GM21515 (cell line): ENCODE results near the gene NRL.
"Not testable (repeated sequence)": the region's sequence is repeated elsewhere in the genome, so short reads cannot be mapped to it uniquely, and the experiment has no call there.

Experiments used
- ATAC-seq: cut with Tn5 transposase; IDR thresholded peaks from one replicate; pipeline ENCODE4 v1.9.1; 2021; ENCODE audit not compliant: unreplicated experiment

Gene NRL

DNA sequence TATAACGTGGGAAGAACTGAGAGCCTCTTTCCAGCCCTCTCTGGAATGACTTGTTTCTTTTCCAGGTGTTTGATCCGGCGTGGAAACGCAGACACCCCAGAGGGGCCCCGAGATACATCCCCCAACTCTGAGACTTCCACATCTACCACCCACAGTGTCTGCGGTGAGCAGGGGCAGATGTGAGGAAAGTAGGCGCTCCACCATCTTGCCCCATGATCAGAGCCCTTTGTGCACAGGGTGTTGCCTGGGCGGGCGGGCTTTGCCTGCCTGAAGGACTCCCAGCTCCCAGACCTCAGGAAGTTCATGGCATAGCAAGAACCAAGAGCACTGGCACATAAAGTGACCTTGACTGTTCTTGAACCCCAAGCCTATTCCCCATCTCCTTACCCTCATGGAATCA, 60.1 kb downstream of the NRL start:
- no peak for ATAC-seq

DNA sequence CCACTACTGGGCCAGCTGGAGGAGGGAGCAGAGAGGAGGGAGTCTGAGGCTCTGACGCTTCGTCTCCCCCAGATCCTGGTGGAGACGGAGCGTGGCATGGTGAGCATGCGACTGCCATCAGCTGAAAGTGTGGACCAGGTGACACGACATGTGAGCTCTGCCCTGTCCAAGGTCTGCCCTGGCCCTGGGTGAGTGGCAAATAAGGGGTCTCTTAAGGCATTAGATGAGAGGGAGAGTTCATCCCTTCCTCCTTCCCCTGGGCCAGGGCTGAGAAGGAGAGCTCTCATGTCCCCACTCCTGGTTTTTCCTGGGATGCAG, 60.5 kb downstream of the NRL start:
- ATAC-seq, result no peak

DNA sequence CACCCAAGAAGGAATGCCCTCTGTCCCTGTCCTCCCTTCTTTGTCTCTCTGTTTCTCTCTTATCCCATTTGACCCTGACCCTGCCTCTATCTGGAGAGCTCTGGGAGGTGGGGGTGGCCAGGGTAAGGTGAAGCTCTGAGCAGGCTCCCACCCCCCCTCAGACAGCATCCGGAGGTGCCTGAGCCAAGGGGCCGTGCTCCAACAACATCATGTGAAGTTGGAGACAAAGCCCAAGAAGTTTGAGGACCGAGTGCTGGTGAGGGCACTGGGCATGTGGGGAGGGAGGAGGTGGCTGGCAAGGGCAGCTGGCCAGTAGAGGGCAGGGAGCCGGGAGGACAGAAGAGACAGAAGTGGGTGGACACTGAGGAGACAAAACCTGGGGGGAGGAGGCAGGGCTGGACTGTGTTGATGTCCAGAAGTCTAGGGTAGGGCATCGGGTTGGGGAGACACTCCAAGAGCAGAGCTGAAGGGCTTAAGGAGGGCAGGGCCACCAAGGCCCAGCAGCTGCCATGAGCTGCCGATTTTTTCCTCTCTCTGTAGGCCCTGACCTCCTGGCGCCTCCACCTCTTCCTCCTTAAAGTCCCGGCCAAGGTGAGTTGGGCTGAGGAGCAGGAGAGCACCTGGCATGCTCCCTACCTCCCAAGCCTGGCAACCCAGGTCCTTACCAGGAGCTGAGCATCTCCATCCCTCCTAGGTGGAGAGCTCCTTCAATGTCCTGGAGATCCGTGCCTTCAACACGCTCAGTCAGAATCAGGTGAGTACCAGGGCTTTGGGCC, 61.0 kb downstream of the NRL start:
- ATAC-seq, result no peak

DNA sequence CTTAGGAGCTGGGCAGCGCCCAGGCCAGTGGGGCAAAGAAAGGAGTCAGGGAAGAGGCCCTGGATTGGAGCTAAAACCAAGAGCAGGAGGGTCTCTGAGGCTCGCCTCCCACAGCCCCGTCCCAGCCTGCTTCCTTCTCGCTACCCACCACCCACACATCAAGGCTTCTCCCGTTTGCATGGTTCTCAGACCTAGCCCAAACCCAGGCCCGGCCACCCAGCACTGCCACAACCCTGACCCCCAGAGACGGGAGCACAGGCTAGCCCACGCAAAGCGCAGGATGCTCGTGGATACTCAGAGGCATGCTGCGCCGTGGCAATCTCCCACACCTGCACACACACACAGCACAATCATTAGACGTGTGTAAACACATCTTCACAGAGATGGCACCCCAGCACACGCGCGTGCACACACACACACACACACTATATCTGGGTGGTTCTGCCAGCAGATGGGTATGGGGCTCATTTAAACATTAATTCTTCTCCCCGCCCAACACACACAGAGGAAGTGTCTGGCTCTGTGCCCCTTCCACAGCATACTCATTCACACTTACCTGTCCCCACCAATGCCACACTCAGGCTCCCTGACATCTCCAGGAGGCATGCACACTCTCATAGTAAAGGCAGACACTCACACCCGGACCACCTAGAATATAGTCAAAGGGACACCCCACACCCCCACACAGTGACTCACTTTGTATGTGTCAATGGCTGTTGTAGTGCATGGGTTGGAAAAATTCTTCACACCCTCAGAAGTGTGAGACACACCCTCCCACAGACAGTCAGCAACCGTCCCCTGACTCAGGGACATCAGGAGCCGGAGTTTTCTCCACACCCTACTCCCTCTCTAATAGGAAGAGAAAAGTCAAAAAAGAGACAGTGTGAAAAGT, 61.8 kb downstream of the NRL start:
- no peak for ATAC-seq

DNA sequence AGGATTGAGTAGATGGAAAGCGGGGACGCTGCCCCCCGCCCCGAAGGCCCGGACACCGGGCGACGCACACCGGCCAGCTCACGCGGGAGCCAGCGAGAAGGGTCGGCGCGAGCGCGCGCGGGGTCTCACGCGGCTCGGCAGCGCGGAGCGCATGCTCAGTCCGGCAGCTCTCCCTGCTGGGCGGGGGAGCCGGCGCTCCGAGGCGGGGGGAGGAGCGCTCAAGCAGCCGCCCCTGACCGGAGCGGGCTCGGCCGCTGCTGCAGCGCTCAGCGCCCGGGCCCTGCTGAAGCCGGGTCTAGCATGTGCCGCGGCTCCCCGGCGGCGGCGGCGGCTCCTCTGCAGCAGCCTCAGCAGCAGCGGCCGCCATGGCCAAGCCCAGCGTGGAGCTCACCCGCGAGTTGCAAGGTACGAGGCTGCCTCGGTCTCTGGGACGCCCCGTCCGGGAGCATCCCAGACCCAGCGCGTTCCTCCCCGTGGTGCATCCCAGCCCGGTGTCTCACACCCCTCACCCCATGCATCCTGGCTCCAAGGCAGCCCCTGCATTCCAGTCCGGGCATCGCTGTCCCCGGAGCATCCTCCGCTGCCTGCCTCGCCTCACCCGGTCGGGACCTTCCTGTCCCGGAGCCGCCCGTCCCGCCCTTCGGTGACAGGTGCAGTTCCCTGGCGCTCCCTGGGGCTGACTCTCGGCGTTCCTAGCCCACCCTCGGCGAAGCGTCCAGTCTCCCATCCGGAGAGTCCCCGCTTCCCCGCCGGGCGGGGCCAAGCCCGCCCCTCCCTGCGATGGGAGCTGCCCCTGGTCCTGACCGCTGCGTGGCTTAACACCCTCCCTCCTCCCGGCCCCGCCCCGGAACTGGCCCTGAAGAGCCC, 62.7 kb downstream of the NRL start, which contains the start of gene CARMIL3:
TSS of gene CARMIL3 (plus strand) at position 221 of the 867 bp plus-strand sequence. CDS start at position 366, 145 bp downstream.
- ATAC-seq, result peak; percentile 70

DNA sequence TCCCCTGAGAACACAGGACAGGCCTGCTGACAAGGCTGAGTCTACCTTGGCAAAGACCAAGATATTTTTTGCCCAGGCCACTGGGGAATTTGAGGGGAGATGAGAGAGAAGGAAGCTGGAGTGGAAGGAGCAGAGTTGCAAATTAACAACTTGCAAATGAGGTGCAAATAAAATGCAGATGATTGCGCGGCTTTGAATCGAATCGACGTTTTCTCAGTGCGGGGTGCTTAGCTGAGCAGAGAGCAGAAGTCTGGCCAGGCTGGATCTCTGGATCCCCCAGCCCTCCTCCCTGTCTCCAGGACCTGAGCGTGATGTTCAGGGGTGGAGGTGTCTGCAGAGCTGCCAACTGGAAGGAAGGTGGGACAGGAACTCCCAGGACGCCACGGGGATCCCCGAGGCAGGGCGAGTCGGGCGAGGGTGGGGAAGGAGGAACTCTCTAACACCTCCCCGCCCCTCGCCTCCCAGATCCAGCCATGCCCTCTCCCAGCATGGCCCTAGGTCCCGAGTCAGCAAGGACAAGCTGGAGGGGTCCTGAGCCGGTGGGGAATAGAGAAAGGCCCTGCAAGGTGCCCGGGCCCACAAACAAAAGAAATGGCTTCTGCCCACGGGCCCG, 63.5 kb downstream of the NRL start:
- no peak for ATAC-seq

DNA sequence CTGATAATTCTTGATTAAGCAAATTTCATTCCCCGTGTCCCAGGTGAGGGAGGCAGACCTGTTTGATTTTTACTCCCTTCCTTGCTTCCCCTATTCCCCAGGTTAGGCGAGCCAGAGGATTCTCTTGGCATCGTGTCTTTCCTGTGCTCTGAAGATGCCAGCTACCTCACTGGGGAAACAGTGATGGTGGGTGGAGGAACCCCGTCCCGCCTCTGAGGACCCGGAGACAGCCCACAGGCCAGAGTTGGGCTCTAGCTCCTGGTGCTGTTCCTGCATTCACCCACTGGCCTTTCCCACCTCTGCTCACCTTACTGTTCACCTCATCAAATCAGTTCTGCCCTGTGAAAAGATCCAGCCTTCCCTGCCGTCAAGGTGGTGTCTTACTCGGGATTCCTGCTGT, 64.0 kb downstream of the NRL start:
- ATAC-seq, result not testable (repeated sequence)

DNA sequence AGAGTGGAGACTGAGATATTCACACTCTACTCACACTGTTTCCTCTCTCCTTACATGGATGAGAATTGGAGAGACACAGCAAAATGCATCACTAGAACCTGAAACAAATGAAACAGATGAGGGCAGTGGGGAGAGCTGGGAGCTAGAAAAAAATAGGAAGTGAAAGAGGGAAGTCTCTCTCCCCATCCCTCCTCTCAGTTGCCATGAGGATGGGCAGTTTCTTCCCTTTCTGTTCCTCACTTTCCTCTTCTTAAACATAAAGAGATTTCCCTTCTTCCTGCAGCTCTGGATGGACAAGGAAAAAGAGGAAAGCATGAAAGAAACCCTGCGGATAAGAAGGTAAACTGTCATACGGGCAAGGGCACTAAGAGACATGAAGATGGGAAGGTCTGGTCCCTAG, 65.7 kb downstream of the NRL start:
- not testable (repeated sequence) for ATAC-seq

DNA sequence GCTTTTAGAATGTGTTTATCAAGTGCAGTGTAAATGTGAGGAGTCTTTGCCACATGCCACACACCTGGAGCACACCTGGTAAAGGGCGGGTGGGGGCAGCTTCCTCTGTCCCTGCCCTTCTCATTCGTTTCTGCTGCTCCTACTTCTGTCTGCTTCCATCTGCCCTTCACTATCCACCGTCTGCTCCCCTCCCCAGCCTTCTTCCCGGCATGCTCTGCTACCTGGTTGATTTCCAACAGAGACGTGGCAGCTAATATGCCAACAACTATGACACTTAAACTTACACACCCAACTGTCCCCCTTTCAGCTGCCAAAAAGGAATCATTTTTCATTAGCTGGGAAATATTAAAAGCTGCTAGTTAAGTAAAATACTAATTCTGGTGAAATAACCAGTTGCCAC, 72.0 kb downstream of the NRL start:
- ATAC-seq, result no peak

DNA sequence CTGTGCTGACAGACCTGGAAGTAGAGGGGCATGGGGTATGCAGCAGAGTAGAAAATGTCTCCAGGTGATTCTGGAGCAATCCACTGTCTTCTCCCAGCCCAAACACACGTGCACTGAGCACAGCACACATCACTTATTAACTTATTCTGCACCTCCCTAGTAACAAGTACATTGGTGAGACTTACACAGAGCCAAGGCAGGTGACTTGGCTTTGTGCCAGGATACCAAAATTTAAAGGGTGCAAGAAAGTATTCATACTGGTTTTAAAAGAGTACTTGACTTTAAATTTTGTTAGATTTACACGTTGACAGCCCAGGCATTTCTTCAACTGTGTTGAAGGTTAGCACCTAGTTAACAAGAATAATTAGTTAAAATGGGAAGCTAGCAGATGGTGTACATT, 74.1 kb downstream of the NRL start:
- no peak for ATAC-seq

DNA sequence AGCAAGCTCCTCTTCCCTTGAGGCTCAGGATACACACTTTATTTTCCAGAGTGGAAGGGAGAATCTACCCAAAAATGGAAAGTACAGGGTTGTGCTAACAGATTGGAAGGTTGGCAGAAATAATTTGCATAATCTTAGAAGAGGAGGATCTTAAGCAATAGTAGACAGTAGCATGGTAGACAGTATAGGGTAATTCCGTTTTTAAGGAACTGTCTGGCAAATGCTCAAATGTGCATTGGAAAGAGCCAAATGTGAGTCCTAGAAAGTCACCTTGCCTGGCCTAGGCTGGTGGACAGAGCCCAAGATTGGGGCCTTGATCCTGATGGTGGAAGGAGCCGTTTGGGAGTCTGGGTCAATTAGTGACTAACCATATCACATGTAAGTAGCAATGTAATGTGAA, 76.1 kb downstream of the NRL start:
- ATAC-seq, result no peak

DNA sequence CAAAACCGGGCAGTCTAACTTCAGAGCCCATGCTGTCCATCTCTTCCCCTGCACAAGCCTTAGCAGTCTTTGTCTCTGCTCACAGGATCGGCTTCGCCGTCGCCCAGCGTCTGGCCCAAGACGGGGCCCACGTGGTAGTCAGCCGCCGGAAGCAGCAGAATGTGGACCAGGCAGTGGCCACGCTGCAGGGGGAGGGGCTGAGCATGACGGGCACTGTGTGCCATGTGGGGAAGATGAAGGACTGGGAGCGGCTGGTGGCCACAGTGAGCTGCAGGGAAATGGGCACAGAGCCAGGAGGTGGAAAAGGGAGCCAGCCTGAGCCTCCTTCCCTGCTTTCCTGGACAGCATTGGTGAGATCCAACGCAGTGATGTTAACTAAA, 77.1 kb downstream of the NRL start:
- ATAC-seq, result no peak

DNA sequence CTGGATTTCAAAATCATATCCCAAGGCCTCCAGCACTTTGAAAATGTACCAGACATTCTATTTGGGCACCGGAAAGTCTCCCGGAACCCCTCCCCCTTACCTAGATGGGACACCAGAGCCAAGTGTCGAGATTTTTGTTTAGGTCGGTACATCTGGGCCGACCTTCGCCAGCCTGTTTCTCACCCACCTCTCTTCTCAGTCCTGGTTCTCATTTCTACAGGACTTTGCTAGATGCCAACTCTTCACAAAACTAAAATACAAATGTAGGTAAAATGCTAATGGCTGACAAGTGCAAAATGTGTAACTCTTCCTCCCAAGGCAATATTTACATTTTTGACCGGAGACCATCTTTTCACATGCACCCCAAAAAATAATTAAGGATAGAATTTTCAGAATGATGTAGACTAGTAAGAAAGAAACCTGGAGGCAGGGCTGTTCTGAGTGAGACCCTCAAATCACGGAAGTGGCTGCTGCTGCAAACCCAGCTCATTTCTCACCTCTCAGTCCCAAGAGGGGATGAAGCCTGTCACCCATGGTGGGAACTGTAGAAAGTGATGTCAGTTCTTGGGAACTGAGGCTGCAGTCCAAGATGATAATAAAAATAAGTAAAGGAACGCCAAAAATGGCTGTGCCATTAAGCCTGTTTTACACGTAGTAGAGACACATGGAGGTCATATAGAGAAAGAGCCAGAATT, 77.6 kb downstream of the NRL start:
- ATAC-seq, result not testable (repeated sequence)

DNA sequence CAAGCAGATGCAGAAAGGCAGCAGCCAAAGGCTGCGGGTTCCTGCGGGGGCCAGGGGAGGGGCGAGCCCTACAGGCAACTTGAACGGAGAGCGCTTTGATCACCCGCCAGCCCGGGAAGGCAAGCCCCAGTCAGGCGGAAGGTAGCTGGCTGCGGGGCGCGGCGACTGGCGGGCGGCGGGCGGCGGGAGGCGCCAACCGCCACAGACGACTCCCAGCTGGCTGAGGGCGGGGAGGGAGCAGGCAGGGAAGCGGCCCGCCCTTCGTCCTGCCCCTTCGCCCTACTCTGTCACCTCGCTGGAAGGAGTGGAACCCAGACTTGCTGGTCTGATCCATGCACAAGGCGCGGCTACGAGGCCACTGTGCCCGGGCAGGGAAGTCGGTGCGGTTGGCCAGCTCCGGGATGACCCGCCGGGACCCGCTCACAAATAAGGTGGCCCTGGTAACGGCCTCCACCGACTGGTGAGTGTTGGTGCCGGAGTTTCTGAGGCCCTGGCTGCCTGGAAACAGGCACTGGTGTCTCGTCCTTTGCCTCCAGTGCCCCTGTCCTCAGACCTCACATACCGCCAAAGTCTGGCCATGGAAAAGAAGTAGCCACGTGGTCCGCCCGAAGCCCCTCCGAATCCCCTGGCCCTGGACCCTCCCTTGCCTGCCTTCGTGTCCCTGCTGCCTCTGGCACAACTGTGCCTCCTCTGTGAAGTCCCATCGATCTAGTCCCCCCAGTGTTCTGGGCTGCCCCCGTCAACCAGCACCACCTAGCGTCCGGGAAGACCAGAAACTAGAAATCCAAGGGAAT, 78.4 kb downstream of the NRL start:
- peak; percentile 67 for ATAC-seq

DNA sequence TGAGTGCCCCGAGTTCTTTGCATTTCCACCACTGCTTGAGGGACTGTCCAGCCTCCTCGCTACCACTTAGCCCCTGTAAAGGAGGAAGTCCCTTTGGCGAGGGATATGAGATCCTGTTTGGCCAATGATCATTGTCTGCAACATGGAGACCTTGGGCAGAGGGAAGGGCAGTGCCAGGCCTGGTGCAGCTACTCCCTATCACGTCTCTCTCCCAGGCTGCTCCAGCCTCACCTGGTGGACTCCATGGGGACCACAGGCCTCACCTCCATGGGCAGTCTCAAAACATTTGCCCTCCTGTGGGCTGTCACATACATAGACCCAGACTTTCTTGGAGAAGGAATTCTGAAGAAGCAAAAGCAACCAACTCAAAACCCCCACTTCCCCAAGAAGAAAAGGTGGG, 79.0 kb downstream of the NRL start:
- not testable (repeated sequence) for ATAC-seq

DNA sequence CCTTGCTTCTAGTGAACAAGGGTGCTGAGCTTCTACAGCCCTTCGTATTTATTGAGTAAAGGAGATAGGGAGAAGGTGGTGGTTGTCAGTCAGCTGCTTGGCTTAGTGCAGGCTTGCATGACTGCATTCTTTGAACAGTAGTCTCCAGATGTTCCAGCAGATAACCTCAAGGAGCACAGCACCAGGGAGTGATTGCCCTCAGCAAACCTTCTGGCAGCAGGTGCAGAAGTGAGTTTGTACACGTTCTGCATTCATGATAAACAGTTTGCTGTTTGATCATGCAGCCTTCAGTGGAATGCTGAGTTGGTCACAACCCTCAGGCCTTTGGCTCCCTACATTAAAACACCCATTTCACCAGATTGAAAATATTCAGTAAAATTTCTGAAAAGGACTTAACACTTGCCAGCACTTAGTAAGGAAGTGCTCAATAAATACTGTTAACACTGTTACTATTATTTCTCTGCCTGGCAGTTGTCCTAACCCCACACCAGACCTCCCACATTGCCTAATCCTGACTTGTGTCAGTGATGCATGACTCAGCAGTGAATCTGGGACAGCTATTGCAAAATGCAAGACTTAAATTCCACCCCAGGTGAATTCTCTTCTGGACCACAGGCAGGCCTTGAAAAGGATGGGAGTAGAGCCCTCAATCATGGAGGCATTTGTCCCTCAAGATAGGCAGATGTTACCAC, 81.9 kb downstream of the NRL start:
- ATAC-seq, result no peak

DNA sequence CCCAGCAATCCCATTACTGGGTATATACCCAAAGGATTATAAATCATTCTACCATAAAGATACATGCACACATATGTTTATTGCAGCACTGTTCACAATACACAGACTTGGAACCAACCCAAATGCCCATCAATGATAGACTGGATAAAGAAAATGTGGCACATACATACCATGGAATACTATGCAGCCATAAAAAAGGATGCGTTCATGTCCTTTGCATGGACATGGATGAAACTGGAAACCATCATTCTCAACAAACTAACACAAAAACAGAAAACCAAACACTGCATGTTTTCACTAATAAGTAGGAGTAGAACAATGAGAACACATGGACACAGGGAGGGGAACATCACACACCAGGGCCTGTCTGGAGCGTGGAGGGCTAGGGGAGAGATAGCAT, 83.4 kb downstream of the NRL start:
- not testable (repeated sequence) for ATAC-seq

DNA sequence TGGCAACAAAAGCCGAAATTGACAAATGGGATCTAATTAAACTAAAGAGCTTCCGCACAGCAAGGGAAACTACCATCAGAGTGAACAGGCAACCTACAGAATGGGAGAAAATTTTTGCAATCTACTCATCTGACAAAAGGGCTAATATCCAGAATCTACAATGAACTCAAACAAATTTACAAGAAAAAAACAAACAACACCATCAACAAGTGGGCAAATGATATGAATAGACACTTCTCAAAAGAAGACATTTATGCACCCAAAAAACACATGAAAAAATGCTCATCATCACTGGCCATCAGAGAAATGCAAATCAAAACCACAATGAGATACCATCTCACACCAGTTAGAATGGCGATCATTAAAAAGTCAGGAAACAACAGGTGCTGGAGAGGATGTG, 85.1 kb downstream of the NRL start:
- not testable (repeated sequence) for ATAC-seq
